Stimulated activated naive CD8-positive, alpha-beta T cell treated with anti-CD3 and anti-CD28 coated beads, Interleukin-15, amount 100 ng/mL, for 72 hours (primary cell): Measurements from ENCODE around the gene CCDC59.

Source experiments
- ATAC-seq: fragments of 150-1000 bp; cut with Tn5 transposase; 2 replicates; pipeline ENCODE4 v1.10.0; 2021; ENCODE audit warnings: mild to moderate bottlenecking, moderate library complexity
- DNase-seq, 2 donors: peaks; one replicate each; pipeline ENCODE4 v3.0.0; 2021 to 2022
- H3K27ac Mint-ChIP-seq, 2 donors: one replicate each; pipeline ENCODE4 v1.8.0; 2022; ENCODE audit warnings: mild to moderate bottlenecking in 2 of 2, mixed read lengths in 2 of 2, moderate library complexity in 2 of 2
- H3K27me3 Mint-ChIP-seq: one replicate; pipeline ENCODE4 v1.8.0; 2022; ENCODE audit warnings: mixed read lengths
- H3K4me1 Mint-ChIP-seq: one replicate; pipeline ENCODE4 v1.8.0; 2022; ENCODE audit warnings: mild to moderate bottlenecking, mixed read lengths
- H3K4me3 Mint-ChIP-seq, 2 donors: one replicate each; pipeline ENCODE4 v1.8.0; 2022; ENCODE audit warnings: mild to moderate bottlenecking in 2 of 2, mixed read lengths in 2 of 2, moderate library complexity in 1 of 2
- H3K9me3 Mint-ChIP-seq, 2 donors: one replicate each; pipeline ENCODE4 v1.8.0; 2022; ENCODE audit warnings: mixed read lengths in 2 of 2

CCDC59 gene

DNA sequence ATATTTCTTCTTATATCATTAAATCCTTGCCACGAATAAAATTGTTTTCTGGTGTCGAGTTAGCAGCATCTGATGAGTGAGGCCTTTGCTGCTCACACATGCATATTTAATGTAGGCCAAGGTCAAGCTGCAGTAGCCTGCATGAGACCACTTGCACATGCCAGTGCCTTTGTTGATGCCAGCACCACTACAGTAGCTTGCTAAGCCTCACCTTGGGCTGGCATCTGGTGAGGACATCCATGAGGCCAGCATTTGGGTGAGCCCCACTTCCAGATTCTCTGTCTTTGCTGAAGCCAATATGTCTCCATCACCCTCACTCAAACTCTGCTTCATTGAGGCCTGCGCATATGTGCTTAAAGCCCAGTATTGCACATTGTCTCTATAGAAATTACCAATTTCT, 8.0 kb downstream of the CCDC59 start:
- Mint-ChIP-seq H3K4me1 (peaks cover 6% of the 10 kb centered on the region), H3K9me3 (no peaks in the 10 kb centered on the region), H3K4me3 (no peak overlapping the region), H3K27me3 (no peaks in the 10 kb centered on the region), H3K27ac (no peak overlapping the region)
- ATAC-seq (peak; percentile 20), DNase-seq (no peak)

DNA sequence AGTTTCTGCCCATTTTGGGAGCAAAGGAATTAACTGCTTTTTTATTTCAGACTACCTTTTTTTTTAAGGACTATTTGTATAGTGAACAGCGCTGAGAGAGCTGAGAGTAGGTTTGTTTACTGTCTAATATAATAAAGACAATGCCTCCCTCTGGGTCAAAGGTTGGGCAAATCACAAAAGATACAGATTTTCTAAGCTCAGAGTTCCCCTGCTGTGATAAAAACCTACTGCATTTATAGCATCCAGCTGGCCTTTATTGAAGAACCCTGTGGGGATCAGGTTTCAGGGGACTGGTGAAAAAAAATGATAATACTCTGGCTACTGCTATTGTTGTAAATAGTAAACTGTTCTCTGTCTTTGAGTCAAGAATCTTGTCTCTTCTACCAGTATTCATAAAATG, 28.7 kb downstream of the CCDC59 start:
- Mint-ChIP-seq H3K4me3 (no peak overlapping the region), H3K4me1 (no peaks in the 10 kb centered on the region), H3K27me3 (peaks cover 11% of the 10 kb centered on the region), H3K27ac (no peak overlapping the region), H3K9me3 (no peaks in the 10 kb centered on the region)
- ATAC-seq (no peak), DNase-seq (no peak)

DNA sequence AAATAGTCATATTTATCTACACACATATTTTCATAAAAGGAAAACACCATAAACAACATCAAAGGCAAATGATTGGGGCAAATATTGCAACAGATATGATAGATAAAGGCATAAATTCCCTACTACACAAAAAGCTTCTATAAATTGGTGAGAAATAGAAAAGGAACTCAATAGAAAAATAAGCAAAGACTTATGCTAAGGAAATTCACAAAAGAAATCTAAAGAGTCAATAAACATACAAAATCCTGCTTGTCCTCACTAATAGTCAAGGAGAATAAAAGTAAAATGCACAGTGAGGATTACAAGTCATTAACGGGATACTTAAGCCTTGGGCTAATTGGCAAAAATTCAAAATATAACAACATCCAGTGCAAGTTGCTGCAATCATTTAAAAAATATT, 30.3 kb downstream of the CCDC59 start:
- ATAC-seq (no peak), DNase-seq (no peak)
- no peaks in the 10 kb centered on the region for H3K4me1 Mint-ChIP-seq
- H3K4me3 Mint-ChIP-seq = no peak overlapping the region
- no peaks in the 10 kb centered on the region for H3K27me3 Mint-ChIP-seq
- H3K9me3 Mint-ChIP-seq = no peaks in the 10 kb centered on the region
- H3K27ac Mint-ChIP-seq = no peak overlapping the region

- no peak overlapping the region for H3K4me3 Mint-ChIP-seq
- H3K27ac Mint-ChIP-seq = peak overlapping the region in 1 of 2 donors; percentile 21
- no peaks in the 10 kb centered on the region for H3K27me3 Mint-ChIP-seq
- ATAC-seq (no peak), DNase-seq (no peak)
- H3K9me3 Mint-ChIP-seq = no peaks in the 10 kb centered on the region
- no peaks in the 10 kb centered on the region for H3K4me1 Mint-ChIP-seq
Measured at GRCh38 chr12:82326905-82327503, 31.2 kb downstream of the CCDC59 start.

GRCh38 chr12:82325540-82326336, 32.4 kb downstream of the CCDC59 start:
- Mint-ChIP-seq H3K9me3 (no peaks in the 10 kb centered on the region), H3K27me3 (no peaks in the 10 kb centered on the region), H3K27ac (no peak overlapping the region), H3K4me1 (no peaks in the 10 kb centered on the region), H3K4me3 (no peak overlapping the region)
- DNase-seq (no peak), ATAC-seq (no peak)

- Mint-ChIP-seq H3K9me3 (no peaks in the 10 kb centered on the region), H3K4me3 (no peak overlapping the region), H3K27ac (no peak overlapping the region), H3K4me1 (no peaks in the 10 kb centered on the region), H3K27me3 (peaks cover 8% of the 10 kb centered on the region)
- ATAC-seq = no peak
- no peak for DNase-seq
Measured at GRCh38 chr12:82319276-82319675, 38.9 kb downstream of the CCDC59 start.

- ATAC-seq = no peak
- Mint-ChIP-seq H3K27me3 (peaks cover 17% of the 10 kb centered on the region), H3K27ac (no peak overlapping the region), H3K9me3 (peaks cover 7 to 11% of the 10 kb centered on the region in 2 donors), H3K4me3 (no peak overlapping the region), H3K4me1 (no peaks in the 10 kb centered on the region)
- DNase-seq = no peak
Measured at GRCh38 chr12:82314406-82314892, 43.7 kb downstream of the CCDC59 start.
